22Rv1 (cell line): Measurements from ENCODE around the gene HMGXB4.

ENCODE experiments used
- CTCF ChIP-seq: fragments of 450-650 bp; IDR thresholded peaks from 2 replicates; pipeline ENCODE4 v1.5.1; 2017; ENCODE audit warnings: mild to moderate bottlenecking
- ZFX ChIP-seq: fragments of 450-650 bp; IDR thresholded peaks from 2 replicates; pipeline ENCODE4 v1.6.1; 2017; ENCODE audit warnings: antibody characterized with exemption, borderline replicate concordance

GRCh38 chr22:35296051-35296450 lies 38.8 kb downstream of the HMGXB4 start:
- TF ChIP-seq CTCF (no peak), ZFX (no peak)
